ENCODE results near the gene PISD.
A peak's percentile ranks its signal among the peaks of the same experiment; 100 is the strongest.

Gene PISD

DNA sequence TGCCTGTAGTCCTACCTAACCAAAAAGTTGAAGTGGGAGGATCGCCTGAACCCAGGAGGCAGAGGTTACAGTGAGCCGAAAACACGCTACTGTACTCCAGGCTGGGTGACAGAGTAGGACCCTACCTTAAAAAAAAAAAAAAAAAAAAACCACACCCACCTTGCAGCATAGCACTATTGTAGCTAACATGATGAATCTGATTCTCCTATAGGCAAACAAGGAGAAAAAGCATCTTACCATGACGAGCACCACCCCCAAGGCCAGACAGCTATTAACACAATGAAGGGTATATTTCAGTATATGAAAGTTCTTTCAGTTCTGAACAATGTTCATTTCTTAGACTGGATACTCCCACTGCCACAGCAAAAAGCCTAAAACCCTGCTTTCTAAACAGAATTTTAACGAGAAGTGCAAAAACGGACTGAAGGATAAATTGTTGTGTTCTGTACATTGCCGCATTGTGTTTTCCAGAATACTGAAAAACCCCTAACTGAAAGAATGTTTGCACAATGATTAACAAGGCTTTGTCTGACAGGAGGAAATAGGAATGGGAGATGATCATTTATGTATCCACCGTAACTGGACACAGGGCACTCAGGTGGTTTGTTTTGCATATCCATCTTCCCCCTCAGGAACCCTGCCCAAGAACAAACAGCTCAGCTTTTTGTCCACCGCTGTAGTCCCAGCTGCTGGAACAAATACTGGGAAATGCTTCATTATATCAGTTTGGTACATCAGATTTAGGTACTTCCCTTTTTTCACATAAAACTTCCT is 8.9 kb downstream of the PISD start:
- H3K9me2 ChIP-seq (ENCODE audit: low read depth, low read length): no peaks in the 10 kb centered on the region
- TF ChIP-seq, protein P1, sequence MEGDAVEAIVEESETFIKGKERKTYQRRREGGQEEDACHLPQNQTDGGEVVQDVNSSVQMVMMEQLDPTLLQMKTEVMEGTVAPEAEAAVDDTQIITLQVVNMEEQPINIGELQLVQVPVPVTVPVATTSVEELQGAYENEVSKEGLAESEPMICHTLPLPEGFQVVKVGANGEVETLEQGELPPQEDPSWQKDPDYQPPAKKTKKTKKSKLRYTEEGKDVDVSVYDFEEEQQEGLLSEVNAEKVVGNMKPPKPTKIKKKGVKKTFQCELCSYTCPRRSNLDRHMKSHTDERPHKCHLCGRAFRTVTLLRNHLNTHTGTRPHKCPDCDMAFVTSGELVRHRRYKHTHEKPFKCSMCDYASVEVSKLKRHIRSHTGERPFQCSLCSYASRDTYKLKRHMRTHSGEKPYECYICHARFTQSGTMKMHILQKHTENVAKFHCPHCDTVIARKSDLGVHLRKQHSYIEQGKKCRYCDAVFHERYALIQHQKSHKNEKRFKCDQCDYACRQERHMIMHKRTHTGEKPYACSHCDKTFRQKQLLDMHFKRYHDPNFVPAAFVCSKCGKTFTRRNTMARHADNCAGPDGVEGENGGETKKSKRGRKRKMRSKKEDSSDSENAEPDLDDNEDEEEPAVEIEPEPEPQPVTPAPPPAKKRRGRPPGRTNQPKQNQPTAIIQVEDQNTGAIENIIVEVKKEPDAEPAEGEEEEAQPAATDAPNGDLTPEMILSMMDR (IDR thresholded peaks at IDR 0.05; ENCODE audit: low read length): no peak
- no peak for TF ChIP-seq EZH2 (IDR thresholded peaks at IDR 0.05; ENCODE audit: borderline replicate concordance, low read length)
- H3K27ac ChIP-seq (ENCODE audit: low read depth, low read length, poor library complexity, severe bottlenecking): peak overlapping the region; percentile 66
- H3K4me2 ChIP-seq (ENCODE audit: low read length): peak overlapping the region; percentile 45
- peaks cover 54% of the 10 kb centered on the region for H3K79me2 ChIP-seq (ENCODE audit: insufficient read depth, low read length)
- no peaks in the 10 kb centered on the region for H3F3A ChIP-seq (ENCODE audit: insufficient read depth, low read length)
- H2AFZ ChIP-seq (ENCODE audit: low read length): no peak overlapping the region
- H3K9me3 ChIP-seq (ENCODE audit: low read length): no peaks in the 10 kb centered on the region
- peaks cover 14% of the 10 kb centered on the region; the same call in 1 of the 2 replicates for H3K36me3 ChIP-seq (ENCODE audit: insufficient read depth, low read length)
- H4K20me1 ChIP-seq (ENCODE audit: insufficient read depth, low read length): no peaks in the 10 kb centered on the region
- H3K4me3 ChIP-seq (ENCODE audit: low read depth, low read length, poor library complexity, severe bottlenecking): peak overlapping the region; percentile 32
- H3K27me3 ChIP-seq (ENCODE audit: insufficient read depth, low read length): no peaks in the 10 kb centered on the region
- H3K9ac ChIP-seq (ENCODE audit: low read length): peak overlapping the region; percentile 43; the same call in 1 of the 2 replicates
- peaks cover 40% of the 10 kb centered on the region for H3K4me1 ChIP-seq (ENCODE audit: insufficient read depth, low read length, severe bottlenecking)

DNA sequence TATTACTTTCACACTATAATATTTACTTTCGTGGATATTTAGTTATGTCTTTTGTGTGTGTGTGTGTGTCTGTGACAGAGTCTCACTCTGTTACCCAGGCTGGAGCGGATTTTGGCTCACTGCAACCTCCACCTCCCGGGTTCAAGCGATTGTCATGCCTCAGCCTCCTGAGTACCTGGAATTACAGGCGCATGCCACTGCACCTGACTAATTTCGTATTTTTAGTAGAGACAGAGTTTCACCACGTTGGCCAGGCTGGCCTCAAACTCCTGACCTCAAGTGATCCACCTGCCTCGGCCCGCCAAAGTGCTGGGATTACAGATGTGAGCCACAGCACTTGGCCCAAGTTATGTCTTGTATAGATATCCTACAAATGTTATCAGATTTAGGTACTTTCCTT is 9.9 kb downstream of the PISD start:
- H3K36me3 ChIP-seq (ENCODE audit: insufficient read depth, low read length): peaks cover 24% of the 10 kb centered on the region; the same call in 1 of the 2 replicates
- peaks cover 46% of the 10 kb centered on the region for H3K79me2 ChIP-seq (ENCODE audit: insufficient read depth, low read length)
- peaks cover 40% of the 10 kb centered on the region for H3K4me1 ChIP-seq (ENCODE audit: insufficient read depth, low read length, severe bottlenecking)
- no peaks in the 10 kb centered on the region for H3F3A ChIP-seq (ENCODE audit: insufficient read depth, low read length)
- no peaks in the 10 kb centered on the region for H3K9me2 ChIP-seq (ENCODE audit: low read depth, low read length)
- no peak overlapping the region for H2AFZ ChIP-seq (ENCODE audit: low read length)
- no peaks in the 10 kb centered on the region for H3K27me3 ChIP-seq (ENCODE audit: insufficient read depth, low read length)
- H3K4me3 ChIP-seq (ENCODE audit: low read depth, low read length, poor library complexity, severe bottlenecking): no peak overlapping the region
- H3K9me3 ChIP-seq (ENCODE audit: low read length): no peaks in the 10 kb centered on the region
- no peaks in the 10 kb centered on the region for H4K20me1 ChIP-seq (ENCODE audit: insufficient read depth, low read length)
- no peak for TF ChIP-seq EZH2 (IDR thresholded peaks at IDR 0.05; ENCODE audit: borderline replicate concordance, low read length)
- TF ChIP-seq, protein P1 (IDR thresholded peaks at IDR 0.05; ENCODE audit: low read length): no peak
- no peak overlapping the region for H3K4me2 ChIP-seq (ENCODE audit: low read length)
- no peak overlapping the region for H3K9ac ChIP-seq (ENCODE audit: low read length)
- peak overlapping the region; percentile 66 for H3K27ac ChIP-seq (ENCODE audit: low read depth, low read length, poor library complexity, severe bottlenecking)

DNA sequence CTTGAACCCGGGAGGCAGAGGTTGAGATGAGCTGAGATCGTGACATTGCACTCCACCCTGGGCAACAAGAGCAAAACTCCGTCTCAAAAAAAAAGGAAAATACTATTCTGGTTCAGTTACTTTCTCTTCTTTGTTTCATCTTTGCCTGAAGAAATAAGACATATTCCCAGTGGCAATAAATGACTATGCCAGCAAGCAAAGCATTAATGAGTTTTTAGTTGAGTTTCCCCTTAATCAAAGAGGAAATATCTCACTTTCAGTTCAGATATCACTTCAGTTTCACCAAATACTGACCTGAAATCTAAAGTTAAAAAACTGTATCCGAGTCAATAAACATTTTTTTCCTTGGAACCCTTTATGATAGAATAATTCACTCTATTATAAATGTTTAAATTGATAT is 10.4 kb downstream of the PISD start:
- H2AFZ ChIP-seq (ENCODE audit: low read length): no peak overlapping the region
- no peaks in the 10 kb centered on the region for H3K9me2 ChIP-seq (ENCODE audit: low read depth, low read length)
- no peaks in the 10 kb centered on the region for H3F3A ChIP-seq (ENCODE audit: insufficient read depth, low read length)
- H4K20me1 ChIP-seq (ENCODE audit: insufficient read depth, low read length): no peaks in the 10 kb centered on the region
- H3K4me1 ChIP-seq (ENCODE audit: insufficient read depth, low read length, severe bottlenecking): peaks cover 40% of the 10 kb centered on the region
- no peak for TF ChIP-seq EZH2 (IDR thresholded peaks at IDR 0.05; ENCODE audit: borderline replicate concordance, low read length)
- TF ChIP-seq, protein P1 (IDR thresholded peaks at IDR 0.05; ENCODE audit: low read length): no peak
- no peak overlapping the region for H3K9ac ChIP-seq (ENCODE audit: low read length)
- H3K9me3 ChIP-seq (ENCODE audit: low read length): no peaks in the 10 kb centered on the region
- H3K4me2 ChIP-seq (ENCODE audit: low read length): no peak overlapping the region
- peaks cover 28% of the 10 kb centered on the region; the same call in 1 of the 2 replicates for H3K36me3 ChIP-seq (ENCODE audit: insufficient read depth, low read length)
- no peaks in the 10 kb centered on the region for H3K27me3 ChIP-seq (ENCODE audit: insufficient read depth, low read length)
- H3K79me2 ChIP-seq (ENCODE audit: insufficient read depth, low read length): peaks cover 43% of the 10 kb centered on the region
- peak overlapping the region; percentile 66 for H3K27ac ChIP-seq (ENCODE audit: low read depth, low read length, poor library complexity, severe bottlenecking)
- no peak overlapping the region for H3K4me3 ChIP-seq (ENCODE audit: low read depth, low read length, poor library complexity, severe bottlenecking)
